Iris pigment epithelial cell (primary cell): Measurements from ENCODE around the gene LRRC36.

Experiments
- DNase-seq: peaks from one replicate; pipeline ENCODE4 v3.0.0-alpha.2; 2011; ENCODE audit warnings: low read depth

Gene LRRC36

DNA sequence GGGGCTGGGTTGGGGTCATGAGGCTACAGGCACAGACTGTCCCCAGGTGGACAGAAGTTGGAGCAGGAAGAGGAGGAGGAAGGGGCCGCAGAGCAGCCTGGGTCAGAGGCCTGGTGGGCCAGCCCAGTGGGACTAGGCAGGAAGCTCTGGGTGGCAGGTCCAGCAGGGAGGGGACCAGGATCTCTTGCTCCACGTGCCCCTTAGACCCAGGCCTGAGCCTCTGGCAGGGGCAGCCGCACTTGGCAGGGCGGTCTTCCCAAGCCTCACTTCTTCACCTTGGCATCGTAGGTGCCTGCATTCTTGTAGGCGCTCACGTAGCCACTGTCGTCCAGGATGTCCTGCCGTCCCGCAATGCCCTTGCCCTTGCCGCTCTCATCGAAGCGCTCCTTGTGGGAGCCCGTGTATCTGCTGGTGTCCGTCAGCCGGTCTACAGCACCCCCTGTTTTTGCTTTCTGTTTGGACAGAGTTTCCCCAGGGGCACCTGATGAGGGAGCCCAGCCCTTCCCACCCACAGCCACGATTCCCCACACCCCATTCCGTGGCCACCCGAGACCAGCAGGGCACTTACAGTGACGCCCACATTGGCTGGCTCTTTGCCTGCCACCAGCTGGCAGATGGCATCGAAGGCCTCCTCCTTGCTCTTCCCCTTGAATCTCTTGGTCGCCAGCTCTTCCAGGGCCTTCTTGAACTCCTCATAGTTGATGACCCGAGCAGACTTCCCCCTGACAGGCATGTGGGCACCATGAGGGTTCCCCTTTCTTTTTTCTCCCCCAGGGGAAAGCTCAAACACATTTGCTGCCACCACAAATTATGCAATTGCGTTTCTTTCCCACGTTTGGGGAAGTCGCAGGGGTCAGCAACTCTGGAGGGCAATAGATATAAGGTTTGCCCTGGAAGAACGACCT lies 63.5 kb downstream of the LRRC36 start:
- DNase-seq: no peak

DNA sequence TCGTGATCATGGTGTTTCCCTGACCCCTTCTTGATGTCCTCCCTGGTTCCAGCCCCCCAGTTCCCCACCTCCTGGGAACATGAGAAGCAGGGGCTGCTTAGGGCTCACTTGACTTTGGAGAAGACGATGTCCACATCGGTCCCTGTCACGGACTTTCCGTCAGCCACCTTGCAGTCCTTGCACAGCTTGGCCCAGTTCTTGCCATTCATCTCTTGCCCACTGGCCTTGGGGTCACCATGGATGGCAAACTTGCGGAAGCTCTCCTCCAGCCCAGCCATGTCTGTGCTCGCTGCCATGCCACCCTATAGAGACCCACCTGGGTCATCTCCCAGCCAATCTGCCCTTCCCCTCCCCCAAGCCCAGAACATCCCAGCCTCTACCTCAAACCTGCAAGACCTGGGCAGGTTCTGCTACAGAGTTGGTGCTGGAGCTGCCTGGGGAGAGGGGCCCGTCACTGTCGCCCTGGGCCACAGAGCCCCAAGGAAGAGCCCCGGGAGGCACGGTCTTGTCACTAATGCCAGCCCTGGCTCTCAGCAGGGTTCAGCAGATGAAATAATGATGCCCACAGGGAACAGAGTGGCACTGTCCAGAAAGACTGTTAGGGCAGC lies 64.3 kb downstream of the LRRC36 start:
- DNase-seq: no peak

DNA sequence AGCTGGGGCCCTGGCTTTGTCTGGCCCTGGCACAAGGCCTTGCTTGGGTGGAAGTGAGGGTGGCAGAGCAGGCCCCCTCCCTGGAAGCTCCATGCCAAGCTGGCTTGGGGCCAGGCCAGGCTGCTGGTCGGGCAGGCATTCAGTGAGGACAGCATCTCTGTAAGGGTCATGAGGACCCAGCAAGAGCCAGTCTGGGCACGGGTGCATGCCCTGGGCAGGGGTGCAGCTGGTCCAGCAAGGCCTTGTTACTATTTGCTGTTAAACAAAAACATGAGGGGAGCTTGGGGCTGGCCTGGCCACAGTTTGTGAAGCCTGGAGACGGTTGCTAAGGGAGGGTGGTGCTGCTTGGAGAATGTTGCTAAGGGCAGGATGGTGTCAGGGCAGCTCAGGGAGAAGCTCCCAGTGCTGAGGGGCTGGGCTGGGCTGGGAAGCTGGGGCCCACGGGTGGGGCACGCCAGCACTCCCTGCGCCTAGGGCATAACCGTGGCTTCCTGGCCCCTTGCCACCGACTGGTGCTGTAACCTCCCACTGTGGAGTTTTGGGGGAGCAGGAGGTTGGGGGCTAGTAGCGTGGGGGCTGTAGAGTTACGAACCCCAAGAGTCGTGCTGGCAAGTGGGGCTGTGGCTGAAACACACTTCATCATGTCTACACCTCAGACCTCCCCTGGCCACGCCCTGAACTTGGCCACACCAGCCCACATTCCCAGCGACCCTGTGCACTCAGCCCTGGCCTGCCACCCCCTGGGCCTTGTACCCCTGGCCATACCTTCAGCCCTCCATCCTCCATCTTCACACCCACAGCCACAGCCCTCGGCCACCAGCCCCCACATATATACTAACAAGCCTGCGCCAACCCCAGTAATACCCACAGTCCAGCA lies 65.0 kb downstream of the LRRC36 start:
- no peak for DNase-seq

DNA sequence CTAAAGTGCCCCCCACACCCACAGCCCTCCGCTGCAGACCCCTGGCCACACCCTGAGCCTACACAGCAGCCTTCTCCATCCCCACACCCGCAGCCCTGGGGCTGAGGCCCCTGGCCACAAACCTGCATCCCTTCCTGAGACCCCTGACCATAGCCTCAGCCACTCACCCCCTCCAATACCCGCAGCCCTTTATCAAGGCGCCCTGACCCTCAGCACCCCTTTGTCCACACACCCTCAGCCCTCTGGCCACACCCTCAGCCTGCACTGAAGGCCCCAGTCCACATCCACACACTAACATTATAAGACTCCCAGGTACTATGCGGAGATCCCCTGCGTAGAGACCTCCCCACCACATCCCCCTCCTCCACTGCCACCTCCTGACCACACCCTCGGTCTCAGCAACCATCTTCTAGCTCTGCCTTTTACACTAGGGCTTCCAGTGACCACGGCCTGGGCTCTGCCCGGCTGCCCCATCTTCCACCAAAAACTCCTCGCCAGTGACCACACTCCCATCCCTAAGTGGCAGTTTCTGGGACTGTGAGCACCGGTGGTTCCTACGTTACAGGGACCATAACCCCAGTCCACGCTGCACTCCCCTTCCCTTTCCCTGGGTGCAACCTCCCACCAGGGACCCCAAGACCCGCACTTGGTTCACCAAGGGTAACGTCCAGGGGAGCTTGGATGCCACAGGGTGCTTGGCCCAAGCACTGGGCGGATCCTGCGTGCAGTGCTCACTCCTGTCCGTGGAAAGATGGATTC lies 65.9 kb downstream of the LRRC36 start:
- DNase-seq: no peak

GRCh38 chr16:67393111-67393787 lies 66.6 kb downstream of the LRRC36 start, which contains the start of gene TPPP3:
Gene TPPP3, minus strand, starts transcription at chr16:67393498. Its CDS starts 2,387 bp downstream, at chr16:67391111.
- DNase-seq: peak; percentile 80

DNA sequence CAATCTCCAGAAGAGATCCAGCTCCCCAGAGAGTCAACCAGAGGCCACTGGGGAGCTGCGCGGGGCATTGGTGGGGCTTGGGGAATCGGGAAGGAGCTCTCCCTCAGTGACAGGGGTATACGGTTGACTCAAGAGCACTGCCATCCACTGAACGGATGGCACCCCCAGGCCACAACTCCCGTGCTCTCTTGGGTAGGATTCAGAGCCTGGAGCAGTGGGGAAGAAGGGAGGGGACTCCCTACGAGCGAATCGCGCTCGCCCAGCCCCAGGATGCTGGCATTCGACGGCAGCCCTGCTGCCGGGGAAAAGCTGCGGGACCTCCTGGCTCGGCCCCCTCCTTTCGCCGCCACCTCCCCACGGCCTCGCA lies 67.2 kb downstream of the LRRC36 start:
- no peak for DNase-seq

DNA sequence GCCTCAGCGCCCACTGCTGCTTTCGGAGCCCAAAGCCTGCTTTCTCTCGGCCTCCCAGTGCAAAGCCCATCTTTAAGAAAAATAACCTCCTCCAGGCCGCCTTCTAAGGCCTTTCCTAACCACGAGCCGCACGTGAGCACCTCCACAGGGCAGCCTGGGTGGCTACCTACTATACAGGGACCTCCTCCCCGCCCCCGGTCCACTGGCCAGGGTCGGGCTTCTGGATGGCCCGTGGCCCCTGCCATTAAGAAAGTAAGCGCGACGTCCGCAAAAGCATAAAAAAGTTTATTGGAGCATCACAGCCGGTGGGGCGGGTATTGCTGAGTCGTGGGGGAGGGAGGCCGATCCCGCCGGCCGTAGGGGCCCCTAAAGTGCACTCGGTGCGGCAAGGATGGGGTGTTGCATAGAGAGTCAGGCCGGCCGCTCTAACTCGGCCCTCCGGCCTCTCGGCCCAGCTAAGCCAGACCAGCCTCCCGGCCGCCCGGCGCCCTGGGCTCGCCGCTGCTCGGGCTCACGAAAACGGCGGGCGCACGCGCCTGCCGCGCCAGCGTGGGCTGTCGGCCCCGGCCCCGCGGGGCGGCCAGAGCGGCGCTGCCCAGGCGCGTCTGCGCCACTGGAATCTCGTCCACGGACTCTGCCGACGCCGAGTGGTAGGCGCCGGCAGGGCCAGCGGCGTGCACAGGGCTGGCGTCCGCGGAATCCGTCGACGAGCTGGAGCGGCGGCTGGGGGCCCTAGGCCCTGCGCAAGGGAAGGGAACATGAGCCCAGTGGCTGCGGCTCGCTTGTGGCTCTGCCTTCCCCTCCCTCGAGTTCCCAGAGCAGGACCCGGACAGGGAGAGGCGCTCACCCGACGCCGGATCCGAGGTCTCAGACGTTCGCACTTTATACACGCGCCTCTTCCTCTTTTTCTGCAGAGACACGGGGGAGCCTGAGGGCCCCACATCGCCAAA lies 67.8 kb downstream of the LRRC36 start:
- DNase-seq: no peak

DNA sequence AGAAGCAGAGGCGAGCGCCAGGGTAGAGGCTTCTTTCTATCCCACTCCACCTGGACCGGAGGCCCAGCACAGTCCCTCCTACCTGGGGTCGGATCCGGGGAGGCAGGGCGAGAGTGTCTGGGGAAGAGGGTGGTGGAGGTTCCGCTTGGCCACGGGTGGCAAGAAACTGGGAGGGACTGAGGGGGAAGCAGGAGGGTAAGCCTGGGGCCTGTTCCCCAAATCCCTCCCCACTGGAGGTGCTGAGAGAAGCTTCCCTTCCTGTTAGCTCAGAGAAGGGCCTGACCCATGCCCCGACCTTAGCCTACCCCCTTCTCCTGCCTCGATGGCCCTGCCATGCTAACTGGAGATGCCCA lies 68.5 kb downstream of the LRRC36 start:
- no peak for DNase-seq

DNA sequence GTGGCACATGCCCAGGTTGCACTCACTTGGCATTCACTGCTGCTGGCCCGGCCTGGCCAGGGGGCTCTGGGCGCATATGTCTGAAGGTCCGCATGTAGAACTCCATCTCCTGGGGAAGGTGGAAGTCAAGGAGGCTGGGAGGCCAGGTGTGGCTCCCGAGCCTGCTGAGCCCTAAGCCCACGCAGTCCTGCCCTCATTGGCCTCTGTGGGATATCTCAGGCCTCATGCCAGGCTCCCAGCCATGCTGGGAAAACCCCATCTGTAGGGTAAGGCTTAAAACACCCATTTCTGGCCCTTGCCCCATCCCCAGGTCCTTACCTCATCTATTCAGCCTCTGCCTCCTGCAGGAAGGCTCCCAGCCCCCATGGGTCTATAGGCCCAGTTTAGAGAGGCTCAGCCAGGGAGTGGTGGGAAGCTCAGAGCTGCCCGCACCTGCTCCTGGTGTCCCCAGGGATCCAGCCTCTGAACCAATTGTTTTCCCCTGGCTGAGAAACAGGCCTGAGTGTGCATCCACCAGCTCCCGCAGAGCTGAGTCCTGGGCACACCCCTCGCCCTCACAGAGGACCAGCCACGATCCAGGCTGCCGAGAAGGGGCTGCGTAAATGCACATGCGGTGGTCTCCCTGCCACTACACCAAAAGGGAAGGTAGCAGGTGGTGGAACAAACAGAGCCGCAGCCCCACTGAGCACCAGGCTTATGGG lies 69.0 kb downstream of the LRRC36 start:
- peak; percentile 20 for DNase-seq

- DNase-seq: peak; percentile 39
Observed at GRCh38 chr16:67396159-67397035, 69.8 kb downstream of the LRRC36 start.

DNA sequence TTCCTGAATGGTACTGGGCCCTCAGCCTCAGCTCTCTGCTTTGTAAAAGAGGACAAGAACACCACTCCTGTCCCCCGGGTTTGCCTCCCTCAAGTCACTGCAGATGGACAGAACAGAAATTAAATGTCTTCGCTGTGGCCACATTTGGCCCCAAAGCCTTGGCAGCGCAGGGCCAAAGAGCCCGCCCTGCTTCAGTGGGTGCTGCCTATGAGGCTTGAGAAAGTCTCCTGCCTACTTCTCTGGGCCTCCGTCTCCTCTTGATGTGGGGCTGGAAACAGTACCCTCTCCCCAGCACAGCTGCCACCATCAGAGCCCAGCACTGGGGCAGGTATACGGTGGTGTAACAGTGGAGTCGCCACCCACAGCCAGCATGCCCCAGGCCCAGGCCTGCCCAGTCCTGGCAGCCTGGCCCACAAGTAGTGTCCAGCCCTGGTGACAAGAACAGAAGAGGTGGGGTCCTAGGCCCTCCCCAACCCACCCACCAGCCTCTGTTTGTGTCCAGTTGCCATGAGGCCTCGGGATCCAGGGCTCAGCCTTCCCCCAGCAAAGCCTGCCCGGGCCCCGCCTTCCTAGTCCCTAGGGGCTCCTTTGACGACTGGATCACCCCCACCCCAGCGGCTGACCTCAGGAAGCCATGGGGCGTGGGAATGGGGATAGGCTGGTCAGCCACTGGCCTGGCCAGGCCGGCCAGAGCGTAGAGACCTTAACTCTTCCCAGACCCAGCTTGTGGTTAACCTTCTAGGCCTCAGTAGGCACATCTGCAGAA lies 70.6 kb downstream of the LRRC36 start:
- DNase-seq: no peak

- DNase-seq: no peak
Observed at GRCh38 chr16:67397812-67398545, 71.4 kb downstream of the LRRC36 start.

DNA sequence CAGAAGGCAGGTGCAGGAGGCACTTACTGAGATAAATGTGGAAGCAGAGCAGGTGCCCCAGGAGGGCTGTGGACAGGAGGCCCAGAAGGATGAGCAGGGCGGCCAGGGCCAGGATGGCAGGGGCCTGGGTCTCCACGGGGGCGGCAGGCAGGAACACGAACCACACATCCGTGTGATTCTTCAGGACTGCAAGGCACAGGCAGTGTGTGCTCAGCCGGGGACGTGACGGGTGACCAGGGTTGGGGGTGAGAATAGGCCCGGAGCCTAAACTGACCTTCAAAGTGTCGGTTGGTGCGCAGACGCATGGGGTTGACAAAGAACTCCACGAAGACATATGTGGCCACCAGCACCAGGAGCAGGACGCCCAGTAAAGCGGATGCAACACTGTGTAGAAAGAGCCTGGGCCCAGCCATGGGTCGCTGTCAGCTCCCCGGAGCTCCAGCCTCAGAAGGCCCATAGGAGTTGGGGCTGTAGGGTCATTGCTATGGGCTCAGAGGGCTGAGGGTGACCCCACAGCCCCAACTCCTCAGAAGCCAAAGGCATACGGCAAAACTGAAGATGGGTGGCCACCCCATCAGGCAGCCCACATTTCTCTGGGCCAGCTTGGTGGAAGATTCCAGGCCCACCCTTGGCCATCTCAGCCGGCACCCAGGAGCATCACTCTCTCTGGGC lies 72.1 kb downstream of the LRRC36 start:
- no peak for DNase-seq

GRCh38 chr16:67399218-67399733 lies 72.7 kb downstream of the LRRC36 start:
- peak; percentile 17 for DNase-seq

DNA sequence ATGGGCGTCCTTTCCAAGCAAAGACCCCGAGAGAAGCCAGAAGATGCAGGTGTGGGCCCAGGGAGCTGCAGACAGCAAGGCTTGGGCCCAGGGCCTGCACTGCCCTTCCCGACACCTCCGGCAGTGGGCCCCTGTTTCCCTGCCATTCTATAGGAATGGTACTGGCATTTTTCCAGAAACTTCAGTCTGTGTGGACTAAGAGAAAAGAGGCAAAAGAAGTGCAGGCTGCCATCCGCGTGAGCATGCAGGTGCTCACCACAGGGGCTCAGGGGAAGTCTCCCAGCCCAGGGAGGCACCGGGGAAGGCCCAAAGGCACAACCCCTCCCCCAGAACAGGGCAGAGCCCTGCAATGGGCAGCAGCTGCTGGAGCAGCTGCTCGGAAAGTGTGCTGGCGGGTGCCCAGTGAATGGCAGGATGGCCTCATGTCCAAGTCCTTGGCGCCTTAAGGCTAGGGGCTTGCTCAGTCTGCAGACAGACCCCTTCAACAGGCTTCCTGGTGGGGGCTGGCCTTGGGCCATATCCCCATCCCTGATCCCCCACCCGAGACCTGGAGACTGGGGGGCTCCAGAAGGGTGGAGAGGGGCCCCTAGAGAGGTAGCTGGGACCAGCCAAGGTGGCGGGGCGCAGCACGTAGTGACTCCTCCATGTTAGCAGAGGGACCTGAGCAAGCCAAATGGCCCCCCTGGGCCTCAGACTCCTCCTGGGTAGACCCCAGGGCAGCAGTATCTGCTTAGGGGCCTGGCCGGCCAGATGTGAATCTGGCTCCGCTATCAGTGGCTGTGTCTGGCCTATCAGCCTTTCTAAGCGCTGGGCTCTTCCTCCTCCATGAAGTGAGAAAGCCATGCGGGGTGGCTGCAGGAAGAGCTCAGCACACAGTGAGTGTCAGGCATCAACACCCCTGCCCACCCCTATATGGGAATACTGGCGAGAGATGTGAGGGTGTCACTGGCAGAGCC lies 73.4 kb downstream of the LRRC36 start:
- DNase-seq: no peak
